Neural crest cell (in vitro differentiated cells): ENCODE results near the gene DUSP22. TPM values are rescaled to one million over a fixed set of nuclear protein-coding genes. Genes with fewer than 3 reads are reported as not detected.

ENCODE experiments used
- DNase-seq: peaks from one replicate; pipeline ENCODE4 v3.0.0; 2021; ENCODE audit warnings: low read depth, mixed read lengths, low spot score
- H3K27ac Mint-ChIP-seq: one replicate; pipeline ENCODE4 v1.8.0; 2021; ENCODE audit warnings: mild to moderate bottlenecking, mixed read lengths; ENCODE audit not compliant: unreplicated experiment
- H3K27me3 Mint-ChIP-seq: 2 replicates; pipeline ENCODE4 v1.8.0; 2021; ENCODE audit warnings: low read depth, mild to moderate bottlenecking, mixed read lengths
- H3K36me3 Mint-ChIP-seq: 2 replicates; pipeline ENCODE4 v1.8.0; 2021; ENCODE audit warnings: low read depth, mild to moderate bottlenecking, mixed read lengths
- H3K4me1 Mint-ChIP-seq: 2 replicates; pipeline ENCODE4 v1.8.0; 2021; ENCODE audit warnings: mixed read lengths
- H3K4me3 Mint-ChIP-seq: one replicate; pipeline ENCODE4 v1.8.0; 2021; ENCODE audit warnings: mild to moderate bottlenecking, mixed read lengths
- H3K9me3 Mint-ChIP-seq: 2 replicates; pipeline ENCODE4 v1.8.0; 2021; ENCODE audit warnings: mixed read lengths
- CTCF ChIP-seq: fragments of 200-600 bp; sonication (generic); conservative IDR thresholded peaks from 2 replicates; pipeline ENCODE4 v1.5.0; 2021; ENCODE audit warnings: antibody characterized with exemption, mild to moderate bottlenecking
- total RNA-seq: library from RNA; stranded (reverse); gene quantifications from 2 replicates; pipeline ENCODE4 v1.2.1, GENCODE V29; 2021

DUSP22 gene
- total RNA-seq, 1 donor from 2014 or later = 35.1 TPM

GRCh38 chr6:333379-334002, 41.2 kb downstream of the DUSP22 start:
- Mint-ChIP-seq H3K4me1 (peaks cover 6% of the 10 kb centered on the region), H3K4me3 (no peak overlapping the region), H3K27ac (no peak overlapping the region), H3K9me3 (no peaks in the 10 kb centered on the region), H3K36me3 (peaks cover 3% of the 10 kb centered on the region), H3K27me3 (no peaks in the 10 kb centered on the region)
- DNase-seq = no peak
- TF ChIP-seq CTCF = no peak

- TF ChIP-seq CTCF = no peak
- Mint-ChIP-seq H3K27ac (no peak overlapping the region), H3K4me3 (no peak overlapping the region), H3K36me3 (peaks cover 3% of the 10 kb centered on the region), H3K27me3 (no peaks in the 10 kb centered on the region), H3K9me3 (no peaks in the 10 kb centered on the region), H3K4me1 (peaks cover 11% of the 10 kb centered on the region)
- DNase-seq = no peak
Measured at GRCh38 chr6:334536-335510, 42.5 kb downstream of the DUSP22 start.

- Mint-ChIP-seq H3K4me3 (no peak overlapping the region), H3K9me3 (no peaks in the 10 kb centered on the region), H3K36me3 (peaks cover 3% of the 10 kb centered on the region), H3K27ac (no peak overlapping the region), H3K4me1 (peaks cover 11% of the 10 kb centered on the region), H3K27me3 (no peaks in the 10 kb centered on the region)
- no peak for DNase-seq
- no peak for TF ChIP-seq CTCF
Measured at GRCh38 chr6:335572-335971, 43.3 kb downstream of the DUSP22 start.

GRCh38 chr6:336159-337114, 44.1 kb downstream of the DUSP22 start:
- peaks cover 11% of the 10 kb centered on the region for H3K4me1 Mint-ChIP-seq
- no peak overlapping the region for H3K27ac Mint-ChIP-seq
- no peak for TF ChIP-seq CTCF
- no peak for DNase-seq
- no peak overlapping the region for H3K4me3 Mint-ChIP-seq
- no peaks in the 10 kb centered on the region for H3K27me3 Mint-ChIP-seq
- no peaks in the 10 kb centered on the region for H3K9me3 Mint-ChIP-seq
- H3K36me3 Mint-ChIP-seq = peaks cover 4% of the 10 kb centered on the region

- TF ChIP-seq CTCF = no peak
Measured at GRCh38 chr6:337805-338368, 45.6 kb downstream of the DUSP22 start.

More at GRCh38 chr6:337805-338368, 45.6 kb downstream of the DUSP22 start:
- H3K4me1 Mint-ChIP-seq = peaks cover 11% of the 10 kb centered on the region
- no peaks in the 10 kb centered on the region for H3K27me3 Mint-ChIP-seq
- no peak overlapping the region for H3K27ac Mint-ChIP-seq
- DNase-seq = no peak
- H3K9me3 Mint-ChIP-seq = no peaks in the 10 kb centered on the region
- no peak overlapping the region for H3K4me3 Mint-ChIP-seq
- peaks cover 6% of the 10 kb centered on the region for H3K36me3 Mint-ChIP-seq
